ENCODE data around the gene EBF3. TPM values are rescaled to one million over a fixed set of nuclear protein-coding genes. Genes with fewer than 3 reads are reported as not detected.

EBF3 gene
- total and polyA plus RNA-seq, 2 donors (not counting 3 experiments of a cell fraction or from before 2014, with no cell fraction given), result 0.92 to 2.7 TPM

DNA sequence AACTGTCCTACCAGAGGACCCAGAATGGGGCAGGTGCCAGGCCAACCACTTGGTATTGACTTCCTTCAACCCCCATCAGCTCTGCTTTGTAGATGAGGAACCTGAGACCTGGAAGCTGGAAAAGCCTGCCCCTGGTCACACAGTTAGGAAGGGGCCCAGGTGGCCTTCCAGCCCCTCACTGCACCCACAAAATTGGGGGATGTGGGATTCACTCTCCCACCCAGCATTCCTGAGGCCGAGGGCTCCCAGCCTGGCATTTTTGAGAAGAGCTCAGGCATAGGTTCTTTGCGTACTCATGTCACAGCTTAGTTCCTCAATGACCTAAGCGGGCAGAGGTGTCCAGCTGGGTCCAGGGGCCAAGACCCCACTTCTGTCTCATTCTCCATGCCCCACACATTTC is 46.1 kb downstream of the EBF3 start:
- Histone ChIP-seq H3K9ac (replicated peaks; ENCODE audit: extremely low read depth, insufficient read depth, low read length) (no peak overlapping the region), H3K4me3 (replicated peaks in 1 of 3; ENCODE audit: insufficient read depth in 1 of 3, low read depth in 1 of 3, low read length in 3 of 3) (no peak overlapping the region), H3K36me3 (ENCODE audit: control insufficient read depth in 2 of 2, extremely low read depth in 1 of 2, insufficient read depth in 2 of 2, low read length in 2 of 2) (no peaks in the 10 kb centered on the region), H3K27me3 (ENCODE audit: control insufficient read depth in 2 of 2, insufficient read depth in 2 of 2, low read length in 2 of 2) (no peaks in the 10 kb centered on the region), H3K27ac (ENCODE audit: insufficient read depth, low read depth, low read length) (no peak overlapping the region), H3K79me2 (ENCODE audit: control insufficient read depth, insufficient read depth, low read length) (no peaks in the 10 kb centered on the region), H2AFZ (ENCODE audit: low read depth, low read length) (no peak overlapping the region), H3K9me1 (replicated peaks; ENCODE audit: control insufficient read depth, extremely low read depth, insufficient read depth, low read length) (no peaks in the 10 kb centered on the region), H3K4me2 (ENCODE audit: insufficient read depth, low read length) (no peak overlapping the region), H4K20me1 (replicated peaks; ENCODE audit: control insufficient read depth, extremely low read depth, insufficient read depth, low read length) (no peaks in the 10 kb centered on the region), H3K4me1 (ENCODE audit: control insufficient read depth, extremely low read depth, insufficient read depth, low read length) (no peaks in the 10 kb centered on the region), H3K9me3 (replicated peaks; ENCODE audit: control insufficient read depth, insufficient read depth, low read length) (no peaks in the 10 kb centered on the region)
- no TSS peak for BruUV-seq (replicated peaks)
- dilution Hi-C loops (cut with MboI; ENCODE audit: extremely low pct_ligation_motif_present, low sequenced_read_pairs) (no loop called here), intact Hi-C loops (cut with micrococcal nuclease) (no loop called here)
- POLR2A ChIA-PET, result no interaction called here
- no peak for DNase-seq (ENCODE audit: low read depth, low spot score)
- TF ChIP-seq EZH2 (IDR thresholded peaks at IDR 0.05; ENCODE audit: borderline replicate concordance, low read depth, low read length, severe bottlenecking) (no peak), MYC (IDR thresholded peaks at IDR 0.05; ENCODE audit: low read depth, low read length) (no peak), JUN (IDR thresholded peaks at IDR 0.05; ENCODE audit: borderline replicate concordance, insufficient read depth, insufficient read length, low read depth) (no peak), GATA2 (IDR thresholded peaks at IDR 0.05; ENCODE audit: insufficient read depth, insufficient read length, low read depth, low read length) (no peak), POLR2AphosphoS5 (IDR thresholded peaks at IDR 0.05; ENCODE audit: insufficient read depth, low read depth, low read length) (no peak), FOS (IDR thresholded peaks at IDR 0.05; ENCODE audit: borderline replicate concordance, insufficient read depth, low read length) (no peak), POLR2A (IDR thresholded peaks at IDR 0.05; ENCODE audit: low read depth, low read length) (no peak)
- TF ChIP-seq, protein P1, sequence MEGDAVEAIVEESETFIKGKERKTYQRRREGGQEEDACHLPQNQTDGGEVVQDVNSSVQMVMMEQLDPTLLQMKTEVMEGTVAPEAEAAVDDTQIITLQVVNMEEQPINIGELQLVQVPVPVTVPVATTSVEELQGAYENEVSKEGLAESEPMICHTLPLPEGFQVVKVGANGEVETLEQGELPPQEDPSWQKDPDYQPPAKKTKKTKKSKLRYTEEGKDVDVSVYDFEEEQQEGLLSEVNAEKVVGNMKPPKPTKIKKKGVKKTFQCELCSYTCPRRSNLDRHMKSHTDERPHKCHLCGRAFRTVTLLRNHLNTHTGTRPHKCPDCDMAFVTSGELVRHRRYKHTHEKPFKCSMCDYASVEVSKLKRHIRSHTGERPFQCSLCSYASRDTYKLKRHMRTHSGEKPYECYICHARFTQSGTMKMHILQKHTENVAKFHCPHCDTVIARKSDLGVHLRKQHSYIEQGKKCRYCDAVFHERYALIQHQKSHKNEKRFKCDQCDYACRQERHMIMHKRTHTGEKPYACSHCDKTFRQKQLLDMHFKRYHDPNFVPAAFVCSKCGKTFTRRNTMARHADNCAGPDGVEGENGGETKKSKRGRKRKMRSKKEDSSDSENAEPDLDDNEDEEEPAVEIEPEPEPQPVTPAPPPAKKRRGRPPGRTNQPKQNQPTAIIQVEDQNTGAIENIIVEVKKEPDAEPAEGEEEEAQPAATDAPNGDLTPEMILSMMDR (IDR thresholded peaks at IDR 0.05; ENCODE audit: extremely low read depth in 1 of 2, insufficient read depth in 1 of 2, low read depth in 1 of 2, low read length in 2 of 2), result no peak
- TF ChIP-seq, protein P2, sequence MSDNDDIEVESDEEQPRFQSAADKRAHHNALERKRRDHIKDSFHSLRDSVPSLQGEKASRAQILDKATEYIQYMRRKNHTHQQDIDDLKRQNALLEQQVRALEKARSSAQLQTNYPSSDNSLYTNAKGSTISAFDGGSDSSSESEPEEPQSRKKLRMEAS (IDR thresholded peaks at IDR 0.05; ENCODE audit: insufficient read depth, insufficient read length), result no peak
- no peak for FAIRE-seq
- CTCF ChIA-PET, result no interaction called here
